ENCODE data around the gene KCNJ1. TPM values are rescaled to one million over a fixed set of nuclear protein-coding genes. Genes with fewer than 3 reads are reported as not detected.

Gene KCNJ1
- total RNA-seq, 4 donors from 2014 or later = 0.44 to 1.4 TPM; not detected in 2

GRCh38 chr11:128789497-128790150 is 77.5 kb downstream of the KCNJ1 start:
- no peak for TF ChIP-seq CTCF (IDR thresholded peaks at IDR 0.05; ENCODE audit: low read depth)

Other genes starting within 250 kb of the KCNJ1 start
- gene FLI1, start 173.2 kb downstream of the KCNJ1 start, total RNA-seq = 10 to 100 TPM; 41.7 to 54.8 (median 48.0) TPM
- 10 to 100 TPM in 1 of 4 donors, 1 to 10 TPM in 3; 1.8 to 12.2 (median 4.1) TPM for gene KCNJ5, start 24.1 kb upstream of the KCNJ1 start, total RNA-seq
- gene TP53AIP1, start 75.6 kb upstream of the KCNJ1 start, total RNA-seq = not detected